GM23338 (cell line): ENCODE results near the gene NUMBL. TPM values are rescaled to one million over a fixed set of nuclear protein-coding genes. Genes with fewer than 3 reads are reported as not detected.

Source experiments
- ATAC-seq: fragments of 200-7000 bp; cut with Tn5 transposase; 3 replicates; pipeline ENCODE4 v1.9.1; 2020
- DNase-seq: peaks from one replicate; pipeline ENCODE4 v3.0.0-alpha.2; 2015; ENCODE audit warnings: low spot score
- H2AFZ ChIP-seq: fragments of 200-600 bp; sonication (generic); 2 replicates; pipeline ENCODE4 v1.8.0; 2016; ENCODE audit warnings: antibody characterized with exemption, mild to moderate bottlenecking, moderate library complexity
- H3F3A ChIP-seq: fragments of 200-600 bp; sonication (generic); replicated peaks from 2 replicates; pipeline ENCODE4 v1.8.0; 2017; ENCODE audit warnings: antibody characterized with exemption, mixed run types, low read depth
- H3K27ac ChIP-seq: fragments of 200-600 bp; sonication (generic); 2 replicates; pipeline ENCODE4 v1.6.1; 2016; ENCODE audit warnings: low read depth
- H3K27me3 ChIP-seq: fragments of 200-600 bp; sonication (generic); 2 replicates; pipeline ENCODE4 v1.8.0; 2016; ENCODE audit warnings: mild to moderate bottlenecking, mixed run types, moderate library complexity; ENCODE audit not compliant: insufficient read depth
- H3K36me3 ChIP-seq: fragments of 200-600 bp; sonication (generic); 2 replicates; pipeline ENCODE4 v1.8.0; 2016; ENCODE audit warnings: mild to moderate bottlenecking; ENCODE audit not compliant: insufficient read depth
- H3K4me1 ChIP-seq: fragments of 200-600 bp; sonication (generic); 2 replicates; pipeline ENCODE4 v1.8.0; 2016; ENCODE audit warnings: mild to moderate bottlenecking, moderate library complexity; ENCODE audit not compliant: insufficient read depth
- H3K4me2 ChIP-seq: fragments of 200-600 bp; sonication (generic); 2 replicates; pipeline ENCODE4 v1.7.1; 2017; ENCODE audit warnings: mixed run types
- H3K4me3 ChIP-seq: fragments of 200-600 bp; sonication (generic); 2 replicates; pipeline ENCODE4 v1.6.1; 2016; ENCODE audit warnings: mixed run types
- H3K79me2 ChIP-seq: fragments of 200-600 bp; sonication (generic); replicated peaks from 2 replicates; pipeline ENCODE4 v1.8.0; 2017; ENCODE audit warnings: mild to moderate bottlenecking; ENCODE audit not compliant: insufficient read depth
- H3K9me2 ChIP-seq: fragments of 200-600 bp; sonication (generic); 2 replicates; pipeline ENCODE4 v1.8.0; 2017; ENCODE audit not compliant: insufficient read depth
- H4K20me1 ChIP-seq: fragments of 200-600 bp; sonication (generic); replicated peaks from 2 replicates; pipeline ENCODE4 v1.8.0; 2017; ENCODE audit warnings: mild to moderate bottlenecking; ENCODE audit not compliant: insufficient read depth
- H3K27ac Mint-ChIP-seq: 2 replicates; pipeline ENCODE4 v1.8.0; 2020; ENCODE audit warnings: inconsistent platforms, mild to moderate bottlenecking, moderate library complexity, mixed read lengths
- H3K27me3 Mint-ChIP-seq: 3 replicates; pipeline ENCODE4 v1.8.0; 2022; ENCODE audit warnings: low read depth, mild to moderate bottlenecking, moderate library complexity, mixed read lengths, inconsistent platforms; ENCODE audit not compliant: insufficient read depth, poor library complexity
- H3K36me3 Mint-ChIP-seq: 3 replicates; pipeline ENCODE4 v1.8.0; 2021; ENCODE audit warnings: low read depth, mild to moderate bottlenecking, inconsistent platforms, moderate library complexity, mixed read lengths
- H3K4me1 Mint-ChIP-seq: 3 replicates; pipeline ENCODE4 v1.8.0; 2020; ENCODE audit warnings: mild to moderate bottlenecking, inconsistent platforms, mixed read lengths
- H3K4me3 Mint-ChIP-seq: 3 replicates; pipeline ENCODE4 v1.8.0; 2021; ENCODE audit warnings: moderate library complexity, mild to moderate bottlenecking, inconsistent platforms, mixed read lengths
- H3K9me3 Mint-ChIP-seq: 3 replicates; pipeline ENCODE4 v1.8.0; 2020; ENCODE audit warnings: moderate library complexity, mild to moderate bottlenecking, inconsistent platforms, mixed read lengths
- CREB1 ChIP-seq: fragments of 250-450 bp; sonication (Bioruptor Pico); IDR thresholded peaks from 2 replicates; pipeline ENCODE4 v1.5.0; 2020; ENCODE audit warnings: low read depth, mild to moderate bottlenecking, moderate library complexity
- CTCF ChIP-seq, 2 experiments: fragments of 200-600 bp in 1 of 2; sonication (generic) in 1 of 2; conservative IDR thresholded peaks; 2 replicates each; pipeline versions ENCODE4 v1.5.1 to v1.6.1; 2016 to 2017; ENCODE audit warnings: antibody characterized with exemption in 2 of 2, low read depth in 2 of 2, mild to moderate bottlenecking in 2 of 2, moderate library complexity in 1 of 2
- ETS1 ChIP-seq: IDR thresholded peaks from 2 replicates; pipeline ENCODE4 v1.6.1; 2016; ENCODE audit warnings: antibody characterized with exemption
- EZH2 ChIP-seq: fragments of 200-600 bp; sonication (generic); IDR thresholded peaks from one replicate; pipeline ENCODE4 v1.8.0; 2017; ENCODE audit warnings: antibody characterized with exemption, mild to moderate bottlenecking, low read depth; ENCODE audit not compliant: unreplicated experiment
- EZH2phosphoT487 ChIP-seq: fragments of 200-600 bp; sonication (generic); IDR thresholded peaks from one replicate; pipeline ENCODE4 v1.8.1; 2018; ENCODE audit warnings: antibody characterized with exemption; ENCODE audit not compliant: unreplicated experiment
- JUNB ChIP-seq: IDR thresholded peaks from one replicate; pipeline ENCODE4 v1.6.1; 2016; ENCODE audit warnings: antibody characterized with exemption; ENCODE audit not compliant: unreplicated experiment
- NANOG ChIP-seq: IDR thresholded peaks from 2 replicates; pipeline ENCODE4 v1.6.1; 2016; ENCODE audit warnings: antibody characterized with exemption, borderline replicate concordance
- POLR2AphosphoS5 ChIP-seq: IDR thresholded peaks from 2 replicates; pipeline ENCODE4 v1.6.1; 2016; ENCODE audit warnings: antibody characterized with exemption, low read depth
- REST ChIP-seq: IDR thresholded peaks from one replicate; pipeline ENCODE4 v1.6.1; 2018; ENCODE audit warnings: antibody characterized with exemption; ENCODE audit not compliant: unreplicated experiment
- STAT1 ChIP-seq: IDR thresholded peaks from one replicate; pipeline ENCODE4 v1.6.1; 2016; ENCODE audit warnings: antibody characterized with exemption; ENCODE audit not compliant: unreplicated experiment
- ZNF114 ChIP-seq: fragments of 250-450 bp; sonication (Bioruptor Pico); IDR thresholded peaks from 2 replicates; pipeline ENCODE4 v1.5.0; 2020; ENCODE audit warnings: mild to moderate bottlenecking, moderate library complexity
- ZNF331 ChIP-seq: fragments of 250-450 bp; sonication (Bioruptor Pico); IDR thresholded peaks from 2 replicates; pipeline ENCODE4 v1.5.0; 2020; ENCODE audit warnings: low read depth, mild to moderate bottlenecking, moderate library complexity
- ZNF462 ChIP-seq: fragments of 250-450 bp; sonication (Bioruptor Pico); IDR thresholded peaks from 2 replicates; pipeline ENCODE4 v1.5.0; 2020; ENCODE audit warnings: mild to moderate bottlenecking, moderate library complexity
- polyA plus RNA-seq: library from polyadenylated mRNA; unstranded; fragments of >200 nt; fragmentation: Nextera tagmentation; extraction: Ambion mirVana; gene quantifications from 2 replicates; pipeline ENCODE4 v1.2.1, GENCODE V29; 2016
- total RNA-seq: library from RNA; depleted of rRNA; stranded (reverse); fragments of >200 nt; shearing (Covaris generic); gene quantifications from 2 replicates; pipeline ENCODE4 v1.2.3, GENCODE V29; 2014

Gene NUMBL
- total and polyA plus RNA-seq, 2 experiments from 2014 or later = 8.5 to 28.5 TPM

- TF ChIP-seq JUNB = no peak
- no peak for TF ChIP-seq ZNF331
- no peak for TF ChIP-seq CREB1 (CRISPR knock-in tag)
These were observed 46.7 kb upstream of the NUMBL start (continued) for GRCh38 chr19:40737102-40737644.

- no peaks in the 10 kb centered on the region for H3K9me2 ChIP-seq
- no peaks in the 10 kb centered on the region for H3K27me3 ChIP-seq
- H3K27ac ChIP-seq = no peak overlapping the region
- H3K36me3 Mint-ChIP-seq = peaks cover 48% of the 10 kb centered on the region
- TF ChIP-seq JUNB = no peak
- TF ChIP-seq REST = no peak
- TF ChIP-seq EZH2phosphoT487 = no peak
- no peak for TF ChIP-seq STAT1
- TF ChIP-seq ETS1 = no peak
- TF ChIP-seq CREB1 (CRISPR knock-in tag) = no peak
- TF ChIP-seq ZNF331 = no peak
- no peak for TF ChIP-seq CTCF (conservative IDR thresholded peaks at IDR 0.05; ENCODE audit: low read depth in 2 of 2)
- no peak for TF ChIP-seq ZNF462 (CRISPR knock-in tag)
- no peak for TF ChIP-seq NANOG
- no peak for TF ChIP-seq EZH2
- TF ChIP-seq POLR2AphosphoS5 = no peak
- no peak for TF ChIP-seq ZNF114 (CRISPR knock-in tag)
- H2AFZ ChIP-seq = no peak overlapping the region
- 0 out of 3 replicates have a peak, but pooled peaks cover 3% of the 10 kb centered on the region for H3K9me3 Mint-ChIP-seq
- H3F3A ChIP-seq = no peaks in the 10 kb centered on the region
- H4K20me1 ChIP-seq = no peaks in the 10 kb centered on the region
- no peak overlapping the region for H3K4me3 Mint-ChIP-seq
- H3K4me2 ChIP-seq = no peak overlapping the region
- no peaks in the 10 kb centered on the region; the same call in 1 of the 2 replicates for H3K4me1 ChIP-seq
- no peaks in the 10 kb centered on the region for H3K79me2 ChIP-seq
- peaks cover under 1% of the 10 kb centered on the region; the same call in 2 of the 3 replicates for H3K4me1 Mint-ChIP-seq
- H3K36me3 ChIP-seq = peaks cover 7% of the 10 kb centered on the region
- ATAC-seq (no peak), DNase-seq (no peak)
- no peak overlapping the region for H3K27ac Mint-ChIP-seq
- H3K27me3 Mint-ChIP-seq = peaks cover 16% of the 10 kb centered on the region
- H3K4me3 ChIP-seq = no peak overlapping the region
These were observed 46.2 kb upstream of the NUMBL start for GRCh38 chr19:40736661-40737060.
